Activated CD4-positive, alpha-beta memory T cell treated with anti-CD3 and anti-CD28 coated beads for 36 hours (primary cell): ENCODE measurements around the gene KRTDAP. TPM values are rescaled to one million over a fixed set of nuclear protein-coding genes. Genes with fewer than 3 reads are reported as not detected.

Experiments
- CTCF ChIA-PET: fragments of 350-600 bp; sonication (Branson Sonifier 250); formaldehyde crosslinking; loops from one replicate; lab custom pipeline; 2021; ENCODE audit warnings: antibody characterized with exemption, inconsistent platforms; lab: Charles Lee
- POLR2A ChIA-PET: fragments of 350-600 bp; sonication (Branson Sonifier 250); formaldehyde crosslinking; loops from one replicate; lab custom pipeline; 2021; ENCODE audit warnings: antibody characterized with exemption; lab: Charles Lee
- DNase-seq: peaks from one replicate; pipeline ENCODE4 v3.0.0-alpha.2; 2020
- H3K27ac Mint-ChIP-seq: one replicate; pipeline ENCODE4 v1.8.0; 2021; ENCODE audit warnings: mixed read lengths
- H3K27me3 Mint-ChIP-seq: one replicate; pipeline ENCODE4 v1.8.0; 2021; ENCODE audit warnings: mixed read lengths
- H3K36me3 Mint-ChIP-seq: one replicate; pipeline ENCODE4 v1.8.0; 2021; ENCODE audit warnings: mixed read lengths
- H3K4me1 Mint-ChIP-seq: one replicate; pipeline ENCODE4 v1.8.0; 2021; ENCODE audit warnings: low read depth, mixed read lengths
- H3K4me3 Mint-ChIP-seq: one replicate; pipeline ENCODE4 v1.8.0; 2021; ENCODE audit warnings: mild to moderate bottlenecking, mixed read lengths
- H3K9me3 Mint-ChIP-seq: one replicate; pipeline ENCODE4 v1.8.0; 2021; ENCODE audit warnings: mixed read lengths
- intact Hi-C: fragments of 100-400 bp; cut with micrococcal nuclease; formaldehyde crosslinking; loops from one replicate; pipeline ENCODE4 v1.15.1; 2023
- total RNA-seq, 2 experiments: library from RNA; stranded (reverse); gene quantifications; one replicate each; pipeline ENCODE4 v1.2.3, GENCODE V29; 2021

KRTDAP gene, protein sequence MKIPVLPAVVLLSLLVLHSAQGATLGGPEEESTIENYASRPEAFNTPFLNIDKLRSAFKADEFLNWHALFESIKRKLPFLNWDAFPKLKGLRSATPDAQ
- not detected for total RNA-seq

DNA sequence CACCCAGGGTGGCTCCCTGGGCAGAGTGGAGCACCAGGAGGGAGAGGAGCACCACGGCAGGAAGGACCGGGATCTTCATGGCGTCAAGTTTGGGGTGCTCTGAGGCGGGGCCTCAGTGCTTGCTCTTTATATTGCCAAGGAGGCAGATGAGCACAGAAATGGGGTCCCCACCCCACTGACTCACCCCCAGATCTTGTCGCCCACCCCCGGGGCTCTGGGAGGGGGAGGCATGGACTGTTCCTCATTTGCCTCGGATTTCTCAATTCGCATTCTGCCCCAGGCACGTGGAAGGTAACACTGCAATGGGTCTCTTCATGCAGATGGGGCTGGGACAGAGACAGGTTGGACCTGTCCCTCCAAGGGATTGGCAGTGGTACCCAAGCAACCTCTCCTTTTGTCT, at the start of gene KRTDAP:
KRTDAP (minus strand) TSS at position 101 of the 400 bp plus-strand sequence; CDS start at position 79, 22 bp downstream.
- intact Hi-C loops = no loop called here
- no peaks in the 10 kb centered on the region for H3K27me3 Mint-ChIP-seq
- peaks cover 5% of the 10 kb centered on the region for H3K4me1 Mint-ChIP-seq
- no peaks in the 10 kb centered on the region for H3K9me3 Mint-ChIP-seq
- POLR2A ChIA-PET = no interaction called here
- no peak within 1 kb of the TSS for H3K27ac Mint-ChIP-seq
- CTCF ChIA-PET = interaction anchor here (2.2 kb wide), 1 partner anchor 138 kb away, joined by 11 read pairs; no protein-coding TSS in a partner anchor
- no peaks in the 10 kb centered on the region for H3K36me3 Mint-ChIP-seq
- DNase-seq = no peak
- no peak within 1 kb of the TSS for H3K4me3 Mint-ChIP-seq

DNA sequence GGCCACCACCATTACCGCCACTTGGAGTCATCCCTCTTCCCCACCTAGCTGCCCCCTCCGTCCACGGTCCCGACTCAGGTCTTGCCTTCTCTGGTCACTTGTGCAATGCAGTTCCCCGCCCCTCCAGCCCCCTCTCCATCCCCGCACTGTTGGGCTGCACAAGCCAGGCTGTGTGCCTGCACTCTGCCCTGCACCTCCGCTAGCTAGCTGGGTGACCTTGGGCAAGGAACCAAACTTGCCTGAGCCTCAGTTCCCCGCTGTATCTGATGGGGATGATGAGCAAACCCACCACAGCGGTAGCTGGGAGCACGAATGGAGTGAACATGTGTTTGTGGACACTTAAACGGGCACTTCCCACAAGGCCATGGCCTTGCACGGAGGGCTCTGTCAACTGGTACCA, 49.6 kb upstream of the KRTDAP start:
- Mint-ChIP-seq H3K27me3 (peaks cover 4% of the 10 kb centered on the region), H3K27ac (no peak overlapping the region), H3K9me3 (no peaks in the 10 kb centered on the region), H3K4me1 (peaks cover 8% of the 10 kb centered on the region), H3K36me3 (peaks cover 4% of the 10 kb centered on the region), H3K4me3 (no peak overlapping the region)
- ChIA-PET POLR2A (no interaction called here), CTCF (no interaction called here)
- intact Hi-C loops = no loop called here
- no peak for DNase-seq

DNA sequence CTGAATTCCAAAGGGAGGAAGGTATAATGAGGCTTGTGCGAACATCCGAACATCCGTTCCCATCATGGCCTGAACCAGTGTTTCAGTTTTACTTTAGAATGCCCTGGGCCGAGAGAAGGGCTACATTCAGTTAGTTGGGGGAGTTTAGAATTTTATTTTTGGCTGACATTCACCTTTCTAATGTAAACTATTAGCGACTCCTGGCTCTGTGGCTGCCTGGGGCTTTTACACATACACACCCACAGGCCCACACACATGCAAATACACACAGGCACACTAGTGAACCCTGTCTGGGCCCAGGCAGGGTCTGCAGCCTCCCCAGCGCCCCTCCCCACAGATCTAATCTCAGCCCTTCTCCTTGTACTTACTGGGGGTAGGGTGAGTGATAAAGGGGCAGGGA, 49.0 kb upstream of the KRTDAP start:
- no peak overlapping the region for H3K27ac Mint-ChIP-seq
- H3K4me1 Mint-ChIP-seq = peaks cover 3% of the 10 kb centered on the region
- no peak overlapping the region for H3K4me3 Mint-ChIP-seq
- POLR2A ChIA-PET = no interaction called here
- no peaks in the 10 kb centered on the region for H3K9me3 Mint-ChIP-seq
- peaks cover 4% of the 10 kb centered on the region for H3K36me3 Mint-ChIP-seq
- DNase-seq = no peak
- intact Hi-C loops = no loop called here
- peaks cover 5% of the 10 kb centered on the region for H3K27me3 Mint-ChIP-seq
- CTCF ChIA-PET = no interaction called here

DNA sequence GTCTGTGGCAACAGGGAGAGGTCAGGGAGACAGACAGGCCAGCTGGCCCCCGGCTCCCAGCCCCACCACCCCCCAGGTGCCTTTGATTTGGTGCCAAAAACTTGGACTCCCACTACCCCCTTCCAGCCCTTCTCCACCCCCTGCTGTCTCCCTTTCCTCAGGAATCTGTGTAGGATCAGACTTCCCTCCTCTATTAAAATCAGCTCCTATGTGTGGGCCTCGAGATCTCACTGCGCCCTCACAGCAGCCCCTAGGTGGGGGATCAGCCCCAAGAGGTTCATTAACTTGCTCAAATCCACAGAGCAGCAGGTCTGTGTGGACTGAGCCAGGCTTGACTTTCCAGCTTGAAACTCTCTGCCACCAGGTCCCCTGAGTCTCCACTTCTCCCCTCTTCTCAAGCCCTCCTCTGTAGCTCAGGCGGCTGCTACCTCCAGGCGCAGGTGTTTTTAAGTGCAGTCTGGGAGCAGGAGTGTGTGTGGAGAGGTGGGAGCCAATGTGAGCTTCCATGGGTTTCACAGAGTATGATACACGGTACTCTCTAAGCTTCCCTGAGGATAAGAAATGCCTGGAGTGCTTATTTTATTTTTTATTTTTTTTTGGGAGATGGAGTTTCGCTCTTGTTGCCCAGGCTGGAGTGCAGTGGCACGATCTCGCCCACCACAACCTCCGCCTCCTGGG, 44.7 kb upstream of the KRTDAP start:
- Mint-ChIP-seq H3K9me3 (no peaks in the 10 kb centered on the region), H3K27me3 (peaks cover 28% of the 10 kb centered on the region), H3K27ac (no peak overlapping the region), H3K36me3 (no peaks in the 10 kb centered on the region), H3K4me3 (no peak overlapping the region), H3K4me1 (peaks cover 13% of the 10 kb centered on the region)
- intact Hi-C loops = no loop called here
- CTCF ChIA-PET = interaction anchor here (1.0 to 2.5 kb wide), 2 partner anchors 14 to 25 kb away, joined by 6 to 9 read pairs; no protein-coding TSS in a partner anchor
- POLR2A ChIA-PET = interaction anchor here (0.7 kb wide), 1 partner anchor 389 kb away, joined by 3 read pairs; no protein-coding TSS in a partner anchor
- no peak for DNase-seq

DNA sequence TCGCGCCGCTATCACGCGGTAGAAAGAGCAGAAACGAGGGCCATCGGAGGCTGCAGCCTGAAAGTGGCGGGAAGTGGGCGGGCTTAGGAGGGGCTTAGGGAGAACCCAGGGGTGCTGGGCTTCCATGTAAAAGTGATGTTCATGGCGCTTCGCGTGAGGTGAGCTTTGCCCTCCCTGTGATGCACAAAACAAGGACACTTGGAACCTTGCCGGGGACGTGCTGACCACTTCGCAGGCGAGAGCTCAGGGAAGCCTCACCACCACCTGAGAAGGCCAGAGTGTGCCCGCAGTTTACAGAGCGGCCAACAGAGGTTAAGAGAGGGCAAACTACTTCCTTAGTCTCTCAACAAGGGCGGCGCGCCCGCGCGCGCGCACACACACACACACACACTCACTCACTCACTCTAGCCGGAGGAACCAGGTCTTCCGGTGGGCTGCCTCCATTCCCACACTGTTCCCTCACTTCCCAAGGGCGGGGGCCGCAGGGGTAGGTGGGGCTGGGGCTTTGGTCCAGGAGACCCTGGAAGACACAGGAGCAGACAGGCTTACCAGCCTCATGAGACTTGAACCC, 43.6 kb upstream of the KRTDAP start:
- CTCF ChIA-PET = interaction anchor here (2.5 kb wide), 1 partner anchor 24 kb away, joined by 9 read pairs; no protein-coding TSS in a partner anchor
- H3K4me3 Mint-ChIP-seq = peak overlapping the region; percentile 54
- no peak overlapping the region for H3K27ac Mint-ChIP-seq
- no peaks in the 10 kb centered on the region for H3K36me3 Mint-ChIP-seq
- intact Hi-C loops = no loop called here
- POLR2A ChIA-PET = no interaction called here
- H3K4me1 Mint-ChIP-seq = peaks cover 13% of the 10 kb centered on the region
- peak; percentile 65 for DNase-seq
- no peaks in the 10 kb centered on the region for H3K9me3 Mint-ChIP-seq
- H3K27me3 Mint-ChIP-seq = peaks cover 35% of the 10 kb centered on the region

DNA sequence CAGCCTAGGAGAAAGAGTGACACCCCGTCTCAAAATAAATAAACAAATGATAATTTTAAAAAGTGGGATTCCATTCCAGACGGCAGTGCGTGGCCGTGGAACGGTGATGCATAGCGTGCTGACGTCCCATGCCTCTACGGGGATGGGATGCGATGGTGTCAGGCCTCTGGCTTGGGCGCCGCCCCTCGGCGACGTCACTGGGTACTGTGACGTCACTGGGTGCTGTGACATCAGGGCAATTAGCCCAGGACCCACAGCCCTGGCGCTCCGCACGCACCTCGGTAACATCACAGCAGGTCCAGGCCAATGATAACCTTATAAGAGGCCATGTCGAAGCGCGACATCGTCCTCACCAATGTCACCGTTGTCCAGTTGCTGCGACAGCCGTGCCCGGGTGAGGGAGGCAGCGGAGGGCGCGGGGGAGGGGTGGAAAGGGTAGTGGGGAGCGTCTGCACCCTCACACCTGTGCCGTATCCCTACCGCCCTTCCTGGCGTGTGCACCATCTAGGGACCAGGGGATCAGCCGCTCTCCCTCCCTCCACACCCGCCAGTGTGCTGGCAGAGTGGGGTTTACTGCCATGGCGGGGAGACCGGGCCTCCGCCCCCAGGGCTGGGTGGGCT, 43.0 kb upstream of the KRTDAP start, which contains the start of gene GAPDHS:
GAPDHS (plus strand) TSS at position 256 of the 621 bp plus-strand sequence; CDS start at position 328, 72 bp downstream.
- intact Hi-C loops = no loop called here
- DNase-seq = no peak
- H3K4me1 Mint-ChIP-seq = peaks cover 13% of the 10 kb centered on the region
- peaks cover 41% of the 10 kb centered on the region for H3K27me3 Mint-ChIP-seq
- no peaks in the 10 kb centered on the region for H3K9me3 Mint-ChIP-seq
- H3K4me3 Mint-ChIP-seq = peak within 1 kb of the TSS; percentile 54
- no peak within 1 kb of the TSS for H3K27ac Mint-ChIP-seq
- ChIA-PET POLR2A (no interaction called here), CTCF (interaction anchor here (2.5 kb wide), 1 partner anchor 23 kb away, joined by 9 read pairs; no protein-coding TSS in a partner anchor)
- no peaks in the 10 kb centered on the region for H3K36me3 Mint-ChIP-seq

DNA sequence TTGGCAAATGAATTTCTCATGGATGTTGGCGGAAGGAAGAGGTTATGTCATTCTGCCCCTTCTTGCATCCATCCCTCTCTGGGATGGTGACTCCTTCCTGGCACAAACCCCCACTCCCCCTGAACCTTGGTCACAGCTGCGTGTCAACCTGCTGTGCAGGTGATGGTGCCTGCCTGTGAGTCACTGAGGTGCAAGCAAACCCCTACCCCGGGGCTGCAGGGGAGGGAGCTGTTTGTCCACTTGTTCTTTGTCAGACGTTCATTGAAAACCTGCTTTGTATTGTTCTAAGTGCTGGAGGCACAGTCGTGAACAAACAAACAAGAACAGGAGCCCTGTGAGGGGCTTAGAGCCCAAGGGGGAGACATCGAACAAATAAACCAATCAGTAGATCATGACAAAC, 41.0 kb upstream of the KRTDAP start:
- peaks cover 52% of the 10 kb centered on the region for H3K27me3 Mint-ChIP-seq
- no peak for DNase-seq
- H3K36me3 Mint-ChIP-seq = no peaks in the 10 kb centered on the region
- peaks cover 13% of the 10 kb centered on the region for H3K4me1 Mint-ChIP-seq
- no peak overlapping the region for H3K27ac Mint-ChIP-seq
- no peak overlapping the region for H3K4me3 Mint-ChIP-seq
- intact Hi-C loops = no loop called here
- ChIA-PET CTCF (interaction anchor here (1.4 to 1.5 kb wide), 2 partner anchors 17 to 21 kb away, joined by 4 read pairs; no protein-coding TSS in a partner anchor), POLR2A (no interaction called here)
- no peaks in the 10 kb centered on the region for H3K9me3 Mint-ChIP-seq

DNA sequence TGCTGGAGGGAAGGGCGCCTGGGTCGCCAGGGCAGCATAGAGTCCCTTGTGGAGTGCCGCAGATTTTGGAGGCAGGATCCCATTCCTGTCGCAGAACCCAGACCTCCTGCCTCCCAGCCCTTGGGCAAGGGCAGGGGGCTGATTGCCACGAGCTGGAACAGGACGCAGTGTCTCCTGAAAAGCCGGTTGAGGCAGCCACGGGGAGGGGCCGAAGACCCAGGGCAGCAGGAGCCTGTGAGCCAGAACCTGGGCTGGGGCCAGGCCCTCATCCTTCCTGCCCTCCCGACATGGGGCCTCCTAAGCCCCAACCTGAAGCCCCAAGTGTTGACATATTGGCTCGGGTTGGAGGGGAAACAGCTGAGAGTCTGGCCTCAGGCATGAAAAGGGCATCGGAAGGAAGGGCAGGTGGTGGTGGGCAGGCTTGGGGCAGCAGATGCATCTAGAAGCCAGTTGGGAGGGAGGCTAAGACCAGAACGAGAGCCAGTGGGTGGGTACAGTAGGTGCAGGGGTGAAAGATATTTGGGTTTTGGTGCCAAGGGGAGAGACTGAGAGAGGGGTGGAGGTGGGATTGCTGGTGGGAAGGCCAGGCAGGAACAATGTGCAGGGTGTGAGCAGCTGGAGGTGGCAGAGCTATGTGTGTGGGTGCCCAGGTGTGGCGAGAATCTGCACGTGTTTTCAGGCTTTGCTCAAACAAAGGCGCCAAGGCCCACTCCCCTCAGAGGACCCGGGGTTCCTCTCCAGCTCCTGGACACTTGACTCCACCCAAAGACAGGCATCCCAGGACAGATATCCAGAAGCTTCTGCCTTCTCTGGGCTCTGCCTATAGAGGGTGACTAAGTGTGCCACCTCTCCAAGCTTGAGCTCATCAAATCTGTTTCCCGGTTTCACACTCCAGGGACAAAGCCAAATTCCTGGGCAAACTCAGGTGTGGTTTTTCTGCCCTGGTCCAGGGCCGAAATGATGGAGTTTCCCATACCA, 39.3 kb upstream of the KRTDAP start:
- CTCF ChIA-PET = interaction anchor here (1.3 to 1.4 kb wide), 2 partner anchors 35 to 177 kb away, joined by 3 to 4 read pairs; no protein-coding TSS in a partner anchor
- H3K4me1 Mint-ChIP-seq = peaks cover 13% of the 10 kb centered on the region
- no peak overlapping the region for H3K4me3 Mint-ChIP-seq
- H3K27ac Mint-ChIP-seq = no peak overlapping the region
- POLR2A ChIA-PET = no interaction called here
- intact Hi-C loops = no loop called here
- no peak for DNase-seq
- H3K9me3 Mint-ChIP-seq = no peaks in the 10 kb centered on the region
- H3K36me3 Mint-ChIP-seq = no peaks in the 10 kb centered on the region
- peaks cover 49% of the 10 kb centered on the region for H3K27me3 Mint-ChIP-seq

DNA sequence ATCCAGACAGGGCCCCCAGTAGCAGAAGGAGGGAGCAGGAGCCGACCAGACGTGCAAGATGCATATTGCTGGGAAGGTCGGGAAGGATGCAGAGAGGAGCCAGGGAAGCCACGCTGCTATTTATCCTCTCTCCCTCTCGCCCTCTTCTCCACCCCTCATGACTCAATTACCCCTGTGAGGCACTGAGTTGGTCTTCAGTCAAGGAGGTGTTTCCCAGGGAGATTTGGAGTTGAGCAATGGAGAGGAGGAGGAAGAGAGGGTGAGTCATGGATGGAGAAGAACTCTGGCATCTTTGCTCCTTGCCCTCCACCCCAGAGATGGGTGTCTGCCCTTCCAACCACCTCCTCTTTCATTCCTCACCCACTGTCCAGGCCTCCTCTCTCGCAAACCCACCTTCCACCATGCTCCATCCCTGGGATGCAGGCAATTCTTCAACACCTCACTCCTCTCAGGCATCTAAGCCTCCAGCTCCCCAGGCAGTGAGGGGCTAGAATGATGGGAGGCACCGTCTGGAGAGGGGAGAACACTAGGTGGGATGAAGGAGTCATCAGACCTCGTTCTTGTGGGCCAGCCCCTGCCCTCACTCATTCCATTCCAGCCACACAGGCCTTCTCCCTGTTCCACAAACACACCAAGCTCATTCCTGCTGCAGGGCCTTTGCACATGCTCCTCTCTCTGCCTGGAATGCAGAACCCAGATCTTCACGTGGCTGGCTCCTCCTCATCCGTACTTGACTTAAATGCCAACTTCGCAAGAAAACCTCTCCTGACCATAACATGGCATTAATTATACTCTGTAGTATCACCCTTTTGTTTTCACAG, 38.2 kb upstream of the KRTDAP start, which contains the start of gene SBSN:
SBSN (minus strand) TSS at position 94 of the 821 bp plus-strand sequence; CDS start at position 64, 30 bp downstream.
- Mint-ChIP-seq H3K36me3 (no peaks in the 10 kb centered on the region), H3K27me3 (peaks cover 47% of the 10 kb centered on the region), H3K4me1 (peaks cover 6% of the 10 kb centered on the region), H3K9me3 (no peaks in the 10 kb centered on the region), H3K27ac (no peak within 1 kb of the TSS), H3K4me3 (no peak within 1 kb of the TSS)
- intact Hi-C loops = no loop called here
- CTCF ChIA-PET = interaction anchor here (1.3 to 1.4 kb wide), 2 partner anchors 34 to 176 kb away, joined by 3 to 4 read pairs; no protein-coding TSS in a partner anchor
- DNase-seq = no peak
- POLR2A ChIA-PET = no interaction called here

DNA sequence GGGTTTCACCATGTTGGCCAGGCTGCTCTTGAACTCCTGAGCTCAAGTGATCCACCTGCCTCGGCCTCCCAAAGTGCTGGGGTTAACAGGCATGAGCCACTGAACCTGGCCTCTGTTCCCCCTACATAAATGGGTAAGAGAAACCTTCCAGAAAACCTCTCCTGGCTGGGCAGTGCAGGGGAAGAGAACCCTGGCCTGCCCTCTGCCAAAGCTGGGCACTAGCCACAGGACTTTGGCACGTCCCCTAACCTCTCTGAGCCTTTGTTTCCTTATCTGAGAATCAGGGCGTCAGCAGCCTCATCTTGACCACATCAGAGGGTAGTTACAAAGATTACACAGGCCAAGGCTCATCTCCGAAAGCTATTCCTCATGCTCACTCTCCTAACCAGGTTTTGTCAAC, 35.6 kb upstream of the KRTDAP start:
- no peaks in the 10 kb centered on the region for H3K9me3 Mint-ChIP-seq
- ChIA-PET POLR2A (interaction anchor here (1.2 kb wide), 1 partner anchor 294 kb away, joined by 4 read pairs; no protein-coding TSS in a partner anchor), CTCF (no interaction called here)
- peaks cover 34% of the 10 kb centered on the region for H3K27me3 Mint-ChIP-seq
- no peak overlapping the region for H3K27ac Mint-ChIP-seq
- no peaks in the 10 kb centered on the region for H3K36me3 Mint-ChIP-seq
- intact Hi-C loops = no loop called here
- H3K4me3 Mint-ChIP-seq = no peak overlapping the region
- no peak for DNase-seq
- no peaks in the 10 kb centered on the region for H3K4me1 Mint-ChIP-seq
